ENCODE measurements around the gene MACC1. TPM values are rescaled to one million over a fixed set of nuclear protein-coding genes. Genes with fewer than 3 reads are reported as not detected.

Gene MACC1
- total and polyA plus RNA-seq, 10 of the 15 experiments (the other 5 are each of a cell fraction or from before 2014, with no cell fraction given), result 6.0 to 61.1 (median 12.7) TPM

DNA sequence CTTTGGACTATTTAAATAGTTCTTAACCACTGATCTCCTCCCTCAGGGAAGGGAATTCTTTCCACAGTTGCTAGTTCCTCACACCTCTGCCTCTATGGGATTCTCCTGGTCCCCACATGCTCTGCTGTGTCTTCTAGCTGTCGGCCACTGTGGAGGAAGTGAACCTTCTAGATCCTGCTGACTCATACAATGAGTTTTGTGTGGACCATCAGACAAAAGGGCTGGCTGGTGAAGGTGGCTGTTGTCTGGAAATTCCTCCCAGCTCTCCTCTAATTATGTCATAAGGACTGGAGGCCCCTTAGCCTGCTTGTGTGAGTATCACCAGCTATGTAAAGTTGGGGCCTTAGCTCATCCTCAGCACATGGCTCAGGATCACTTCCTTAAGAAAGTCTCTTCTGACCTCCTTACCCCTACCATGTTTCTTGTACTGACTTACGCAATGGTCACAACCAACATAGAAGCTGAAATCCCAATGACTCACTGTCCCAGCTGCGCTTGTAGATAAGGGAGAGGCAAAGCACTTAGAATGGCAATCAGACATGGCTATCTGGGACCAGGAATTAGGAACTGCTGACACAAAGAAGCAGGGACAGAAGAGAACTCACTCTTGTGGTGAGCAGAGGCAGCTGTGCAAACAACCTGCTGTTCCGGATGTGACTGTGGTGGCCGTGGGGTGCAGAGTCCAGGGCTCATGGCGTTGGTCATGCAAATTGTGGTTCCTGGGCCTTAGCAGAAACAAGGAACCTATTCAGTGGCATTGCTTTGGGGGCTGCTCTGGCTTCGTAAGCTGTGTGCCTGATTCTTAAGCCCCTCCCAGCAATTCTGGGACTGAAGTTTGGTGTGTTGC lies 2.5 kb upstream of the MACC1 start (continued):
- TF ChIP-seq NFXL1 (IDR thresholded peaks at IDR 0.05; ENCODE audit: borderline replicate concordance) (no peak), EGR1 (IDR thresholded peaks at IDR 0.05; ENCODE audit: borderline replicate concordance in 1 of 2, low read depth in 2 of 2, low read length in 2 of 2) (0 out of 3 replicates have a peak, but pooled peaks of 1 of the 2 experiments have one; percentile 2), NBN (IDR thresholded peaks at IDR 0.05) (peak; percentile 99), YBX1 (IDR thresholded peaks at IDR 0.05) (no peak), POLR2A (IDR thresholded peaks at IDR 0.05; ENCODE audit: low read depth, low read length) (peak; percentile 74), PML (IDR thresholded peaks at IDR 0.05; ENCODE audit: low read length) (peak; percentile 93; the same call in 1 of the 2 replicates), MTA3 (IDR thresholded peaks at IDR 0.05; ENCODE audit: borderline replicate concordance, low read length) (peak; percentile 95), TAF1 (IDR thresholded peaks at IDR 0.05; ENCODE audit: borderline replicate concordance, low read depth, low read length) (peak; percentile 68), PAX5 (IDR thresholded peaks at IDR 0.05; ENCODE audit: borderline replicate concordance, low read depth, low read length) (peak; percentile 99), ZNF384 (IDR thresholded peaks at IDR 0.05; ENCODE audit: borderline replicate concordance, low read depth, low read length) (no peak), NFYB (IDR thresholded peaks at IDR 0.05; ENCODE audit: insufficient read depth, low read depth, low read length) (peak; percentile 47; the same call in 1 of the 2 replicates), GATAD2B (conservative IDR thresholded peaks at IDR 0.05; ENCODE audit: low read depth) (peak; percentile 81), ESRRA (IDR thresholded peaks at IDR 0.05; ENCODE audit: low read length) (no peak), BACH1 (IDR thresholded peaks at IDR 0.05; ENCODE audit: borderline replicate concordance) (peak; percentile 85), SIX5 (IDR thresholded peaks at IDR 0.05; ENCODE audit: low read depth, low read length, severe bottlenecking) (no peak)
- TF ChIP-seq, protein P1, sequence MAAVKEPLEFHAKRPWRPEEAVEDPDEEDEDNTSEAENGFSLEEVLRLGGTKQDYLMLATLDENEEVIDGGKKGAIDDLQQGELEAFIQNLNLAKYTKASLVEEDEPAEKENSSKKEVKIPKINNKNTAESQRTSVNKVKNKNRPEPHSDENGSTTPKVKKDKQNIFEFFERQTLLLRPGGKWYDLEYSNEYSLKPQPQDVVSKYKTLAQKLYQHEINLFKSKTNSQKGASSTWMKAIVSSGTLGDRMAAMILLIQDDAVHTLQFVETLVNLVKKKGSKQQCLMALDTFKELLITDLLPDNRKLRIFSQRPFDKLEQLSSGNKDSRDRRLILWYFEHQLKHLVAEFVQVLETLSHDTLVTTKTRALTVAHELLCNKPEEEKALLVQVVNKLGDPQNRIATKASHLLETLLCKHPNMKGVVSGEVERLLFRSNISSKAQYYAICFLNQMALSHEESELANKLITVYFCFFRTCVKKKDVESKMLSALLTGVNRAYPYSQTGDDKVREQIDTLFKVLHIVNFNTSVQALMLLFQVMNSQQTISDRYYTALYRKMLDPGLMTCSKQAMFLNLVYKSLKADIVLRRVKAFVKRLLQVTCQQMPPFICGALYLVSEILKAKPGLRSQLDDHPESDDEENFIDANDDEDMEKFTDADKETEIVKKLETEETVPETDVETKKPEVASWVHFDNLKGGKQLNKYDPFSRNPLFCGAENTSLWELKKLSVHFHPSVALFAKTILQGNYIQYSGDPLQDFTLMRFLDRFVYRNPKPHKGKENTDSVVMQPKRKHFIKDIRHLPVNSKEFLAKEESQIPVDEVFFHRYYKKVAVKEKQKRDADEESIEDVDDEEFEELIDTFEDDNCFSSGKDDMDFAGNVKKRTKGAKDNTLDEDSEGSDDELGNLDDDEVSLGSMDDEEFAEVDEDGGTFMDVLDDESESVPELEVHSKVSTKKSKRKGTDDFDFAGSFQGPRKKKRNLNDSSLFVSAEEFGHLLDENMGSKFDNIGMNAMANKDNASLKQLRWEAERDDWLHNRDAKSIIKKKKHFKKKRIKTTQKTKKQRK (IDR thresholded peaks at IDR 0.05; ENCODE audit: low read depth, low read length), result no peak
- TF ChIP-seq, protein P2, sequence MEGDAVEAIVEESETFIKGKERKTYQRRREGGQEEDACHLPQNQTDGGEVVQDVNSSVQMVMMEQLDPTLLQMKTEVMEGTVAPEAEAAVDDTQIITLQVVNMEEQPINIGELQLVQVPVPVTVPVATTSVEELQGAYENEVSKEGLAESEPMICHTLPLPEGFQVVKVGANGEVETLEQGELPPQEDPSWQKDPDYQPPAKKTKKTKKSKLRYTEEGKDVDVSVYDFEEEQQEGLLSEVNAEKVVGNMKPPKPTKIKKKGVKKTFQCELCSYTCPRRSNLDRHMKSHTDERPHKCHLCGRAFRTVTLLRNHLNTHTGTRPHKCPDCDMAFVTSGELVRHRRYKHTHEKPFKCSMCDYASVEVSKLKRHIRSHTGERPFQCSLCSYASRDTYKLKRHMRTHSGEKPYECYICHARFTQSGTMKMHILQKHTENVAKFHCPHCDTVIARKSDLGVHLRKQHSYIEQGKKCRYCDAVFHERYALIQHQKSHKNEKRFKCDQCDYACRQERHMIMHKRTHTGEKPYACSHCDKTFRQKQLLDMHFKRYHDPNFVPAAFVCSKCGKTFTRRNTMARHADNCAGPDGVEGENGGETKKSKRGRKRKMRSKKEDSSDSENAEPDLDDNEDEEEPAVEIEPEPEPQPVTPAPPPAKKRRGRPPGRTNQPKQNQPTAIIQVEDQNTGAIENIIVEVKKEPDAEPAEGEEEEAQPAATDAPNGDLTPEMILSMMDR (IDR thresholded peaks at IDR 0.05 in 2 of 3, conservative IDR thresholded peaks at IDR 0.05 in 1 of 3; ENCODE audit: control insufficient read depth in 2 of 3, extremely low read depth in 1 of 3, insufficient read depth in 1 of 3, low read depth in 3 of 3, low read length in 3 of 3), result peak in 1 of 3 experiments; percentile 14; a peak in 1 of 6 replicates
- TF ChIP-seq, protein P3, sequence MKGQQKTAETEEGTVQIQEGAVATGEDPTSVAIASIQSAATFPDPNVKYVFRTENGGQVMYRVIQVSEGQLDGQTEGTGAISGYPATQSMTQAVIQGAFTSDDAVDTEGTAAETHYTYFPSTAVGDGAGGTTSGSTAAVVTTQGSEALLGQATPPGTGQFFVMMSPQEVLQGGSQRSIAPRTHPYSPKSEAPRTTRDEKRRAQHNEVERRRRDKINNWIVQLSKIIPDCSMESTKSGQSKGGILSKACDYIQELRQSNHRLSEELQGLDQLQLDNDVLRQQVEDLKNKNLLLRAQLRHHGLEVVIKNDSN (IDR thresholded peaks at IDR 0.05; ENCODE audit: borderline replicate concordance, extremely low read length, insufficient read depth, low read depth, low read length), result no peak
- TF ChIP-seq, protein P4, sequence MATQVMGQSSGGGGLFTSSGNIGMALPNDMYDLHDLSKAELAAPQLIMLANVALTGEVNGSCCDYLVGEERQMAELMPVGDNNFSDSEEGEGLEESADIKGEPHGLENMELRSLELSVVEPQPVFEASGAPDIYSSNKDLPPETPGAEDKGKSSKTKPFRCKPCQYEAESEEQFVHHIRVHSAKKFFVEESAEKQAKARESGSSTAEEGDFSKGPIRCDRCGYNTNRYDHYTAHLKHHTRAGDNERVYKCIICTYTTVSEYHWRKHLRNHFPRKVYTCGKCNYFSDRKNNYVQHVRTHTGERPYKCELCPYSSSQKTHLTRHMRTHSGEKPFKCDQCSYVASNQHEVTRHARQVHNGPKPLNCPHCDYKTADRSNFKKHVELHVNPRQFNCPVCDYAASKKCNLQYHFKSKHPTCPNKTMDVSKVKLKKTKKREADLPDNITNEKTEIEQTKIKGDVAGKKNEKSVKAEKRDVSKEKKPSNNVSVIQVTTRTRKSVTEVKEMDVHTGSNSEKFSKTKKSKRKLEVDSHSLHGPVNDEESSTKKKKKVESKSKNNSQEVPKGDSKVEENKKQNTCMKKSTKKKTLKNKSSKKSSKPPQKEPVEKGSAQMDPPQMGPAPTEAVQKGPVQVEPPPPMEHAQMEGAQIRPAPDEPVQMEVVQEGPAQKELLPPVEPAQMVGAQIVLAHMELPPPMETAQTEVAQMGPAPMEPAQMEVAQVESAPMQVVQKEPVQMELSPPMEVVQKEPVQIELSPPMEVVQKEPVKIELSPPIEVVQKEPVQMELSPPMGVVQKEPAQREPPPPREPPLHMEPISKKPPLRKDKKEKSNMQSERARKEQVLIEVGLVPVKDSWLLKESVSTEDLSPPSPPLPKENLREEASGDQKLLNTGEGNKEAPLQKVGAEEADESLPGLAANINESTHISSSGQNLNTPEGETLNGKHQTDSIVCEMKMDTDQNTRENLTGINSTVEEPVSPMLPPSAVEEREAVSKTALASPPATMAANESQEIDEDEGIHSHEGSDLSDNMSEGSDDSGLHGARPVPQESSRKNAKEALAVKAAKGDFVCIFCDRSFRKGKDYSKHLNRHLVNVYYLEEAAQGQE (IDR thresholded peaks at IDR 0.05; ENCODE audit: low read depth, low read length), result peak; percentile 43; the same call in 1 of the 2 replicates

Data from GM12878 (cell line).